Activated T-helper 1 cell treated with anti-CD3 and anti-CD28 coated beads, Interleukin-12 subunit alpha, Interleukin-12 subunit beta, Interleukin-2, Interleukin-4 antibody, amounts not matched to agents 30 ng/mL and 10 ng/mL and 1 ng/mL, durations not matched to agents 14 hours and 24 hours and 36 hours (primary cell): ENCODE data around the gene NUP188. TPM values are rescaled to one million over a fixed set of nuclear protein-coding genes. Genes with fewer than 3 reads are reported as not detected.
"Not testable (repeated sequence)": the region's sequence is repeated elsewhere in the genome, so short reads cannot be mapped to it uniquely, and the experiment has no call there.

Experiments
- DNase-seq: peaks from one replicate; pipeline ENCODE4 v3.0.0; 2021; ENCODE audit warnings: low spot score
- H3K27ac Mint-ChIP-seq: one replicate; pipeline ENCODE4 v1.8.0; 2021; ENCODE audit warnings: mild to moderate bottlenecking, mixed read lengths
- H3K27me3 Mint-ChIP-seq: one replicate; pipeline ENCODE4 v1.8.0; 2022; ENCODE audit warnings: mild to moderate bottlenecking, moderate library complexity, mixed read lengths; ENCODE audit not compliant: insufficient read depth
- H3K36me3 Mint-ChIP-seq: one replicate; pipeline ENCODE4 v1.8.0; 2021; ENCODE audit warnings: low read depth, mixed read lengths
- H3K4me1 Mint-ChIP-seq: one replicate; pipeline ENCODE4 v1.8.0; 2021; ENCODE audit warnings: low read depth, mixed read lengths
- H3K4me3 Mint-ChIP-seq: one replicate; pipeline ENCODE4 v1.8.0; 2021; ENCODE audit warnings: mild to moderate bottlenecking, moderate library complexity, mixed read lengths
- H3K9me3 Mint-ChIP-seq: one replicate; pipeline ENCODE4 v1.8.0; 2021; ENCODE audit warnings: mixed read lengths
- intact Hi-C: fragments of 100-400 bp; cut with micrococcal nuclease; formaldehyde crosslinking; loops from one replicate; pipeline ENCODE4 v1.15.1; 2024
- total RNA-seq: library from RNA; stranded (reverse); gene quantifications from 2 replicates; pipeline ENCODE4 v1.2.3, GENCODE V29; 2022

The NUP188 gene
- total RNA-seq, 1 donor from 2014 or later = 158 TPM

DNA sequence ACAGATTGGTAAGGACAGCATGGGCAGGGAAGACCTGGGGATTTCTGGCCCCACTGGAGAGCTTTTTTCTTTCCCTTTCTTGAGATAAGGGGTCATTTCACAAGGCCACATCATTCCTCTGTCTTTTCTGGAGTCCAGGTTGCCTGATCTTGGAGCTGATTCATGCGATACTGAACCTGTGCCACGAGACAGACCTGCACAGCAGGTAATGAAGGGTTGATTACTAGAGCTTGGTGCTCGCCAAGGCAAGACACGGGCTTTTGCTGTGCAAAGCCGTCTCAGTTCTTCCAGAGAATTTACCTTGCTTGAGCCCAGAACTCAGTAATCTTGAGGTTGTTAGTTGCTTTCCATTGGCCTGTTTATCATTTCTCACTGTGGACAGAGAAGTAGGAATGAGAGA lies 39.2 kb downstream of the NUP188 start:
- H3K27ac Mint-ChIP-seq = no peak overlapping the region
- H3K36me3 Mint-ChIP-seq = peaks cover 47% of the 10 kb centered on the region

DNA sequence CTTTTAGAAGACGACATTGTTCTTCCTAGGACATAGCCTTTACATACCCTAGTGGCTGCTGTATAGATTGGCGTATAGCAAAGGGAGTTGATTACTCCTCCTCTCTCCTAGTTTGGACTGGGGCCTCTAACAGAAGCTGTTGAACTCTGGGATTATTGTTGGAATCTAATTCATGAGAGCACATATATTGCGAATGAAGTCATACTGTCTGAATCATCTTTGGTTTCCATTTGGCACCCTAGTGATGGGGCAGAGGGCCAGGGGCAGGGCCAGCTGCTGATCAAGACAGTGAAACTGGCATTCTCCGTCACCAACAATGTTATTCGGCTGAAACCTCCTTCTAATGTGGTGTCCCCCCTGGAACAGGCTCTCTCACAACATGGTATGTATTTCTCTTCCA lies 40.3 kb downstream of the NUP188 start:
- H3K4me3 Mint-ChIP-seq = no peak overlapping the region
- H3K4me1 Mint-ChIP-seq = no peaks in the 10 kb centered on the region
- DNase-seq = no peak
- intact Hi-C loops = no loop called here
- peaks cover 42% of the 10 kb centered on the region for H3K36me3 Mint-ChIP-seq
- no peaks in the 10 kb centered on the region for H3K27me3 Mint-ChIP-seq
- no peaks in the 10 kb centered on the region for H3K9me3 Mint-ChIP-seq
- H3K27ac Mint-ChIP-seq = no peak overlapping the region

More for the DNA sequence above, 39.2 kb downstream of the NUP188 start:
- intact Hi-C loops = no loop called here
- no peaks in the 10 kb centered on the region for H3K27me3 Mint-ChIP-seq
- H3K9me3 Mint-ChIP-seq = no peaks in the 10 kb centered on the region
- H3K4me1 Mint-ChIP-seq = no peaks in the 10 kb centered on the region
- no peak for DNase-seq
- no peak overlapping the region for H3K4me3 Mint-ChIP-seq

DNA sequence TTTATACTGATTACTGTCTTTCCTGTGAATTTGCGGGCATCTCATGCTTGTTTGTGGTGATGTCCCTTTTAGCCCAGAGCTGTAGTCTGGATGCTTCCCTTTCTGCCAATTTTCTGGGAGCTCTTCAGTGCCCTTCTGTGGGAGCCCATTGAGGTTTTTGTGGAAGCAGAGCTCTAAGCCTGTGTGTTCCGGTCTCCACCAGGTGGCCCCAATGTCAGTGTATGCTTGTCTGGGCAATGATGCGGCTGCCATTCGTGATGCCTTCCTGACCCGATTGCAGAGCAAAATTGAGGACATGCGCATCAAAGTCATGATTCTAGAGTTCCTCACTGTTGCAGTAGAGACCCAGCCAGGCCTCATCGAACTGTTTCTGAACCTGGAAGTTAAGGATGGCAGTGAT lies 45.5 kb downstream of the NUP188 start:
- Mint-ChIP-seq H3K4me3 (no peak overlapping the region), H3K9me3 (no peaks in the 10 kb centered on the region), H3K27me3 (no peaks in the 10 kb centered on the region), H3K27ac (no peak overlapping the region), H3K36me3 (peaks cover 46% of the 10 kb centered on the region), H3K4me1 (peaks cover 8% of the 10 kb centered on the region)
- DNase-seq = no peak
- intact Hi-C loops = no loop called here

- no peak overlapping the region for H3K4me3 Mint-ChIP-seq
- H3K27me3 Mint-ChIP-seq = no peaks in the 10 kb centered on the region
- intact Hi-C loops = no loop called here
- H3K9me3 Mint-ChIP-seq = no peaks in the 10 kb centered on the region
- peaks cover 16% of the 10 kb centered on the region for H3K4me1 Mint-ChIP-seq
- H3K27ac Mint-ChIP-seq = no peak overlapping the region
- no peak for DNase-seq
- H3K36me3 Mint-ChIP-seq = peaks cover 58% of the 10 kb centered on the region
Observed at GRCh38 chr9:128995791-128996190, 48.3 kb downstream of the NUP188 start.

DNA sequence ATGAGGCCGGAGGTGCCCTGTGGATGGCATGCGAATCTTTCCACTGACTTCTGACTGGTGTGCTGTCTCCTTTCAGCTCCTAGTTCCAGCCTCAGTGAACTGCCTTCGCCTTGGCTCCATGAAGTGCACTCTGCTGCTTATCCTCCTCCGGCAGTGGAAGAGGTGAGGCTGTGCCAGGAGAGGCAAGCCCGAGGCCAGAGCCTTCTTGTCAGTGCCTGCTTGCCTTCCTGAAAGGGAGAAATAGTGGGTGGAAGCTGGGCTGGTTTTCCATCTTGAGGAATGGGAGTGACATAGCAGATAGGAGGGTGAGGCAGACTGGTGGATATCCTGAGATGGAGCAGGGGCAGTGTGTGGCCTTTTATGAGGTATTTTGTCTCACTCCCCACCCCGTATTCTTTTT lies 51.0 kb downstream of the NUP188 start:
- H3K4me1 Mint-ChIP-seq = peaks cover 16% of the 10 kb centered on the region
- no peaks in the 10 kb centered on the region for H3K9me3 Mint-ChIP-seq
- intact Hi-C loops = no loop called here
- H3K4me3 Mint-ChIP-seq = no peak overlapping the region
- peaks cover 66% of the 10 kb centered on the region for H3K36me3 Mint-ChIP-seq
- no peak for DNase-seq
- no peaks in the 10 kb centered on the region for H3K27me3 Mint-ChIP-seq
- H3K27ac Mint-ChIP-seq = no peak overlapping the region

- Mint-ChIP-seq H3K4me1 (peaks cover 16% of the 10 kb centered on the region), H3K4me3 (no peak overlapping the region), H3K9me3 (no peaks in the 10 kb centered on the region), H3K27me3 (no peaks in the 10 kb centered on the region), H3K27ac (peak overlapping the region; percentile 12), H3K36me3 (peaks cover 57% of the 10 kb centered on the region)
- DNase-seq = no peak
- intact Hi-C loops = no loop called here
Observed at GRCh38 chr9:128999581-129000206, 52.2 kb downstream of the NUP188 start.

- H3K9me3 Mint-ChIP-seq = no peaks in the 10 kb centered on the region
- no peak for DNase-seq
- H3K27me3 Mint-ChIP-seq = no peaks in the 10 kb centered on the region
- H3K4me1 Mint-ChIP-seq = peaks cover 8% of the 10 kb centered on the region
- H3K4me3 Mint-ChIP-seq = no peak overlapping the region
- H3K36me3 Mint-ChIP-seq = peaks cover 60% of the 10 kb centered on the region
- no peak overlapping the region for H3K27ac Mint-ChIP-seq
- intact Hi-C loops = no loop called here
Observed at GRCh38 chr9:129001504-129002325, 54.2 kb downstream of the NUP188 start.

DNA sequence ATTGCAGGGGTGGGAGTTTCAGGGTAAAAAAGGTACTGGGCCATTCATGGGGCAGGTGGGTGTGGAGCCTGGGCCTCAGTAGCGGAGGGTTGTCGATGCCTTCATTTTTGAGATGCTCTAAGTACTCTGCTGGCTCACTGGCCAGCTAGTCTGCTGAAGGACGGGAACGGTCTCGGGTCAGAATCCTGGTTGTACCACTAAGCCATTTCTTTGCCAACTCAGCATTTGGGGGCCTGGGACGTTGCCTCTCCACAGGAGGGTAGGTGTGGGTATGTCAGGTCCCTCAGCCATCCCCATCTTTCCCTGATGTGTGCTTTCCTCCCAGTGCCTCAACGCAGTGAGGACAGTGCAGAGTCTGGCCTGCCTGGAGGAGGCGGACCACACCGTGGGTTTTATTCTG lies 55.5 kb downstream of the NUP188 start:
- Mint-ChIP-seq H3K27ac (no peak overlapping the region), H3K27me3 (no peaks in the 10 kb centered on the region)
- DNase-seq = no peak

GRCh38 chr9:129004173-129004572 lies 56.7 kb downstream of the NUP188 start:
- H3K4me1 Mint-ChIP-seq, intact Hi-C loops, H3K27ac Mint-ChIP-seq, H3K4me3 Mint-ChIP-seq, H3K27me3 Mint-ChIP-seq, DNase-seq, H3K9me3 Mint-ChIP-seq: not testable (repeated sequence)
- peaks cover 55% of the 10 kb centered on the region for H3K36me3 Mint-ChIP-seq

More for the DNA sequence above, 55.5 kb downstream of the NUP188 start:
- peaks cover 8% of the 10 kb centered on the region for H3K4me1 Mint-ChIP-seq
- H3K9me3 Mint-ChIP-seq = no peaks in the 10 kb centered on the region
- peaks cover 61% of the 10 kb centered on the region for H3K36me3 Mint-ChIP-seq
- no peak overlapping the region for H3K4me3 Mint-ChIP-seq
- intact Hi-C loops = no loop called here

GRCh38 chr9:129005336-129005997 lies 58.0 kb downstream of the NUP188 start:
- Mint-ChIP-seq H3K27ac (peak overlapping the region; percentile 74), H3K4me3 (no peak overlapping the region), H3K27me3 (no peaks in the 10 kb centered on the region), H3K4me1 (no peaks in the 10 kb centered on the region), H3K36me3 (peaks cover 47% of the 10 kb centered on the region), H3K9me3 (no peaks in the 10 kb centered on the region)
- intact Hi-C loops = no loop called here
- DNase-seq = no peak

DNA sequence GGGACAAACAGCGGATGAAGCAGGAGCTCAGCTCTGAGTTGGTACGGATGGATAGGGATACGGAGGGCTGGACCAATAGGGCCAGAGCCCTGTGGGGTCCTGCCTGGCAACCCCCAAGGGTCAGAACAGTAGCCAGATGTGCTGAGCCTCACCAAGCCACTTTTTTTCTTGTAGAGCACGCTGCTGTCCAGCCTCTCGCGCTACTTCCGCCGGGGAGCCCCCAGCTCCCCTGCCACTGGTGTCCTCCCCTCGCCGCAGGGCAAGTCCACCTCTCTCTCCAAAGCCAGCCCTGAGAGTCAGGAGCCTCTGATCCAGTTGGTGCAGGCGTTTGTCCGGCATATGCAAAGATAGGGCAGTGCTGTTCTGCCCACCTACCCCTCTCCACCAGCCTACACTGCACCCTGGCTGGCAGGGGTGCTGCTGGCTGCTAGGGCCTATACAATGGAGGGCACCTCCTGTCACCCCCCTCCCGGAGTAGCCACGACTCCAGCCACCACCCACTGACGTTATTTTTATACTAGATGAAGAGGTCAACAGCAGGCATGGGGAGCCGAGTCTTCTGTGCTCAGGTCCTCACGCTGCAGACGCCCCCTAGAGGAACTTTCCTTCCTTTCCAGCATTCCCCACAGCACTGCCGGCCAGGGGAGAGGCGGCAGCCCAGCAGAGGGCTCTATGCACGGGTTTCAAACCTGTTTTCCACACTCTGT lies 59.0 kb downstream of the NUP188 start:
- H3K27me3 Mint-ChIP-seq = no peaks in the 10 kb centered on the region
- intact Hi-C loops = no loop called here
- H3K4me1 Mint-ChIP-seq = no peaks in the 10 kb centered on the region
- peaks cover 37% of the 10 kb centered on the region for H3K36me3 Mint-ChIP-seq
- no peak overlapping the region for H3K4me3 Mint-ChIP-seq
- DNase-seq = peak; percentile 22
- H3K9me3 Mint-ChIP-seq = no peaks in the 10 kb centered on the region
- peak overlapping the region; percentile 40 for H3K27ac Mint-ChIP-seq

GRCh38 chr9:129007035-129007765 lies 59.7 kb downstream of the NUP188 start:
- Mint-ChIP-seq H3K9me3 (no peaks in the 10 kb centered on the region), H3K4me3 (no peak overlapping the region), H3K36me3 (peaks cover 32% of the 10 kb centered on the region), H3K27ac (no peak overlapping the region), H3K4me1 (no peaks in the 10 kb centered on the region), H3K27me3 (no peaks in the 10 kb centered on the region)
- no peak for DNase-seq
- intact Hi-C loops = no loop called here
